B cell (primary cell): Measurements from ENCODE around the gene CCDC68. TPM values are rescaled to one million over a fixed set of nuclear protein-coding genes. Genes with fewer than 3 reads are reported as not detected.

ENCODE experiments used
- ATAC-seq: fragments of 200-7000 bp; cut with Tn5 transposase; one replicate; pipeline ENCODE4 v1.10.0; 2021; ENCODE audit warnings: low read depth, mild to moderate bottlenecking, moderate number of reproducible peaks, moderate library complexity
- CTCF ChIA-PET: fragments of 350-600 bp; sonication (Branson Sonifier 250); formaldehyde crosslinking; loops from one replicate; lab custom pipeline; 2021; ENCODE audit warnings: antibody characterized with exemption, inconsistent platforms; lab: Charles Lee
- POLR2A ChIA-PET: fragments of 350-600 bp; sonication (Branson Sonifier 250); formaldehyde crosslinking; loops from one replicate; lab custom pipeline; 2021; ENCODE audit warnings: antibody characterized with exemption; lab: Charles Lee
- DNase-seq: peaks from one replicate; pipeline ENCODE4 v3.0.0; 2013
- H2AFZ ChIP-seq: 2 replicates; pipeline ENCODE4 v1.6.1; 2012; ENCODE audit warnings: mild to moderate bottlenecking, low read depth, low read length; ENCODE audit not compliant: insufficient read depth, poor library complexity, severe bottlenecking
- H3K27ac ChIP-seq, 2 donors: 1 replicate in 1 of 2; 2 replicates in 1 of 2; pipeline ENCODE4 v1.5.1; 2012 to 2013; ENCODE audit warnings: low read length in 2 of 2, mild to moderate bottlenecking in 2 of 2, moderate library complexity in 1 of 2
- H3K27me3 ChIP-seq, 4 experiments: fragments of 200-600 bp in 1 of 4; sonication (generic) in 1 of 4; replicated peaks in 1 of 4; 1 replicate in 2 of 4; 2 replicates in 2 of 4; pipeline versions ENCODE4 v1.6.1 to v1.7.0; 2013 to 2016; ENCODE audit warnings: low read length in 3 of 4, mild to moderate bottlenecking in 2 of 4, mixed read lengths in 1 of 4, moderate library complexity in 1 of 4; ENCODE audit not compliant: insufficient read depth in 4 of 4, control insufficient read depth in 3 of 4; ENCODE audit errors: control extremely low read depth in 1 of 4
- H3K36me3 ChIP-seq, 2 experiments: replicated peaks in 1 of 2; 1 replicate in 1 of 2; 2 replicates in 1 of 2; pipeline versions ENCODE4 v1.6.1 to v1.7.1; 2013; ENCODE audit warnings: low read length in 1 of 2; ENCODE audit not compliant: insufficient read depth in 2 of 2, control insufficient read depth in 1 of 2; ENCODE audit errors: control extremely low read depth in 1 of 2, extremely low read depth in 1 of 2
- H3K4me1 ChIP-seq, 2 donors: fragments of 200-600 bp in 1 of 2; sonication (generic) in 1 of 2; 1 replicate in 1 of 2; 2 replicates in 1 of 2; pipeline versions ENCODE4 v1.5.1 to v1.6.1; 2013 to 2017; ENCODE audit warnings: low read length in 2 of 2; ENCODE audit not compliant: control insufficient read depth in 2 of 2, insufficient read depth in 2 of 2
- H3K4me2 ChIP-seq: replicated peaks from 2 replicates; pipeline ENCODE3; 2012; ENCODE audit warnings: mild to moderate bottlenecking, low read depth, low read length; ENCODE audit not compliant: poor library complexity, severe bottlenecking
- H3K4me3 ChIP-seq, 5 experiments: fragments of 200-600 bp in 1 of 5; sonication (generic) in 1 of 5; 1 replicate in 3 of 5; 2 replicates in 2 of 5; pipeline versions ENCODE4 v1.5.1 to v1.7.0; 2011 to 2016; ENCODE audit warnings: low read length in 4 of 5, mild to moderate bottlenecking in 4 of 5, low read depth in 2 of 5, control low read depth in 1 of 5, moderate library complexity in 1 of 5; ENCODE audit not compliant: insufficient read depth in 1 of 5; ENCODE audit errors: control extremely low read depth in 1 of 5, extremely low read depth in 1 of 5
- H3K79me2 ChIP-seq: fragments of 200-600 bp; sonication (generic); one replicate; pipeline ENCODE4 v1.6.0; 2016; ENCODE audit warnings: low read length; ENCODE audit not compliant: control insufficient read depth, insufficient read depth
- H3K9ac ChIP-seq: fragments of 200-600 bp; sonication (generic); 2 replicates; pipeline ENCODE4 v1.6.1; 2017; ENCODE audit warnings: mild to moderate bottlenecking, low read length, moderate library complexity
- H3K9me3 ChIP-seq, 3 donors: one replicate each; pipeline versions ENCODE4 v1.6.1 to v1.7.1; 2013; ENCODE audit warnings: low read length in 2 of 3; ENCODE audit not compliant: control insufficient read depth in 2 of 3, insufficient read depth in 1 of 3; ENCODE audit errors: control extremely low read depth in 1 of 3
- H4K20me1 ChIP-seq: 2 replicates; pipeline ENCODE4 v1.6.0; 2012; ENCODE audit warnings: mild to moderate bottlenecking, low read length; ENCODE audit not compliant: insufficient read depth, control insufficient read depth, poor library complexity, severe bottlenecking
- H3K27ac Mint-ChIP-seq: one replicate; pipeline ENCODE4 v1.8.0; 2021; ENCODE audit warnings: mixed read lengths
- H3K27me3 Mint-ChIP-seq: one replicate; pipeline ENCODE4 v1.8.0; 2021; ENCODE audit warnings: mixed read lengths
- H3K4me1 Mint-ChIP-seq: one replicate; pipeline ENCODE4 v1.8.0; 2021; ENCODE audit warnings: mixed read lengths
- H3K4me3 Mint-ChIP-seq: one replicate; pipeline ENCODE4 v1.8.0; 2021; ENCODE audit warnings: mixed read lengths
- H3K9me3 Mint-ChIP-seq: one replicate; pipeline ENCODE4 v1.8.0; 2022; ENCODE audit warnings: mixed read lengths; ENCODE audit not compliant: insufficient read depth
- EZH2 ChIP-seq: IDR thresholded peaks from 2 replicates; pipeline ENCODE4 v1.6.1; 2012; ENCODE audit warnings: borderline replicate concordance, low read depth, mild to moderate bottlenecking, moderate library complexity, low read length; ENCODE audit not compliant: insufficient read depth, poor library complexity, severe bottlenecking
- WGBS: methylation state at CpG from one replicate; pipeline ENCODE4 v1.1.5; 2013; ENCODE audit warnings: missing lambda C conversion rate; ENCODE audit not compliant: insufficient coverage; 5-methylcytosine and 5-hydroxymethylcytosine counted together
- intact Hi-C: fragments of 100-400 bp; cut with micrococcal nuclease; formaldehyde crosslinking; loops from one replicate; pipeline ENCODE4 v1.10.0; 2022
- polyA plus RNA-seq: library from polyadenylated mRNA; depleted of rRNA; stranded (reverse); fragments of >200 nt; gene quantifications from 2 replicates; pipeline ENCODE4 v1.2.3, GENCODE V29; 2012
- total RNA-seq, 2 donors: library from RNA; stranded (reverse); fragments of 120-200 nt in 1 of 2; gene quantifications; 1 replicate in 1 of 2; 2 replicates in 1 of 2; pipeline versions ENCODE4 v1.2.3 to v1.2.4, GENCODE V29; 2013 to 2022
- TF ChIP-seq, protein P1 (sequence below): fragments of 200-600 bp; IDR thresholded peaks from one replicate; pipeline ENCODE4 v1.8.0; 2022; ENCODE audit warnings: antibody characterized with exemption, mild to moderate bottlenecking

The CCDC68 gene
- total and polyA plus RNA-seq, 2 donors (not counting 1 experiment from before 2014, with no cell fraction given), result 0.01 to 0.32 TPM

DNA sequence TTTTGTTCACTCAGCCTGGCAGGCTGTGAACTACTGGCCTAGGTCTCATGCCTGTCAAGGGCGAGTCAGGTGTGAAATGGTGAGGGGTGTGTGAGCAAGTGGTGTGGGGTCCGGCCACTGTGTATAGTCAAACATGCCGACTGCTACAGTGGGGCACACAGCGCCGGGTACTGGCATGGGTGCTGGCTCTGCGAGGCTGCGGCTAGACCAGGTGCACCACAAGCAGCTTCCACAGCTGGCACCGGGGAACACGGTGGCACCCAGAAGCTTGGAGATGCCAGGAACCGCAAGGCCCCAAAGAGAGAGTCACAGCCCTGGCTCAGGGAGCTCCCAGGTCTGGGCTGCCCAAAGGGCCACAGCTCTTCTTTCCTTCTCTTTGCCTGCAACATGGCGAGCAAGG, 49.7 kb downstream of the CCDC68 start:
- no peak overlapping the region for H3K4me2 ChIP-seq
- no peak for DNase-seq
- no peaks in the 10 kb centered on the region for H3K36me3 ChIP-seq
- intact Hi-C loops, result no loop called here
- H3K4me3 Mint-ChIP-seq, result no peak overlapping the region
- no peaks in the 10 kb centered on the region for H3K4me1 ChIP-seq
- H3K79me2 ChIP-seq, result no peaks in the 10 kb centered on the region
- no peak overlapping the region for H3K9ac ChIP-seq
- POLR2A ChIA-PET, result no interaction called here
- TF ChIP-seq, protein P1, sequence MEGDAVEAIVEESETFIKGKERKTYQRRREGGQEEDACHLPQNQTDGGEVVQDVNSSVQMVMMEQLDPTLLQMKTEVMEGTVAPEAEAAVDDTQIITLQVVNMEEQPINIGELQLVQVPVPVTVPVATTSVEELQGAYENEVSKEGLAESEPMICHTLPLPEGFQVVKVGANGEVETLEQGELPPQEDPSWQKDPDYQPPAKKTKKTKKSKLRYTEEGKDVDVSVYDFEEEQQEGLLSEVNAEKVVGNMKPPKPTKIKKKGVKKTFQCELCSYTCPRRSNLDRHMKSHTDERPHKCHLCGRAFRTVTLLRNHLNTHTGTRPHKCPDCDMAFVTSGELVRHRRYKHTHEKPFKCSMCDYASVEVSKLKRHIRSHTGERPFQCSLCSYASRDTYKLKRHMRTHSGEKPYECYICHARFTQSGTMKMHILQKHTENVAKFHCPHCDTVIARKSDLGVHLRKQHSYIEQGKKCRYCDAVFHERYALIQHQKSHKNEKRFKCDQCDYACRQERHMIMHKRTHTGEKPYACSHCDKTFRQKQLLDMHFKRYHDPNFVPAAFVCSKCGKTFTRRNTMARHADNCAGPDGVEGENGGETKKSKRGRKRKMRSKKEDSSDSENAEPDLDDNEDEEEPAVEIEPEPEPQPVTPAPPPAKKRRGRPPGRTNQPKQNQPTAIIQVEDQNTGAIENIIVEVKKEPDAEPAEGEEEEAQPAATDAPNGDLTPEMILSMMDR, result no peak
- no peak for TF ChIP-seq EZH2
- H3K27me3 Mint-ChIP-seq, result peaks cover 9% of the 10 kb centered on the region
- H3K4me3 ChIP-seq, result no peak overlapping the region
- H3K27ac Mint-ChIP-seq, result no peak overlapping the region
- CTCF ChIA-PET, result no interaction called here
- peaks cover 0 to 18% (median 0%) of the 10 kb centered on the region in 3 donors for H3K9me3 ChIP-seq
- no peaks in the 10 kb centered on the region for H3K4me1 Mint-ChIP-seq
- no peak overlapping the region for H2AFZ ChIP-seq
- no peak for ATAC-seq
- WGBS, result 88% methylated on average over 11 of the region's 11 CpGs
- no peaks in the 10 kb centered on the region for H4K20me1 ChIP-seq
- no peaks in the 10 kb centered on the region for H3K9me3 Mint-ChIP-seq
- peaks cover 0 to 2% (median 0%) of the 10 kb centered on the region in 4 experiments for H3K27me3 ChIP-seq
- no peak overlapping the region for H3K27ac ChIP-seq

DNA sequence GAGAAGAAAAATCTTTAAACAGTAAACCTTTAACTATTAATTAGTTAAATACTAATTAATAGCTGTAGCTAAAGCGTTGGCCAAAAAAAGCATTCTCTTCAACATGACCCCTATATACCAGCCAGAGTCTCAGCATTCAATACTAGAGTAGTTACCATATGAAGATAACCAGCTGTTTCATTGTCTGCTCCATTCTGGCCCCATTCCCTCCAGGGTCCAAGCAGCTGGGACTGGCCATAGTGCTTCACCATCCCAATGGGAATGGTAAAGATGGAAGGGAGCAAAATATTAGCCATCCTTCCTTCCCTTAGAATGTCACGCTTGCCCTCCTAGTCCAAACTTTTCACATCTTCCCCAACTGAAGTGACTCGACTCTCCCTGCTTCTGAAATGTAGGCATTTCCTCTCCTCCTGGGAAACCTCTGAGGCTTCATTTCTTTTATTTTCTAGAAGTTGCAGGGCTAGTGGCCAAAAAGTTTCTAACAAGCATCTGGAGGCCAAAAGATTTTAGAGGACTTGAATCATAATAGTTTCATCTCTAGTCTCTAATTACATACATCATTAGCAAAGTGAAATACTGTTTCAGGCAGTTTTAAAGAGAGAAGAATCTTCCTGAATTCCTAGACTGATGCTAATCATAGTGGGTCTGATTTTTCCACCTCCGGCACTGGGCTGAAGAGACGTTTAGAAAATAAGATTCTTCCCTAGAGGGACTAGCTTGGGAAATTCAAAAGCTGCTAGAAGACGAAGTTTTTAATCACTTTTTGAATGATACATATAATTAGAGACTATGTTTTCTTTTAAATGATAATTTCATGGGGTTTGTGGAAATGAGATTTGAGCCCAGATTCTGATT, 52.7 kb downstream of the CCDC68 start:
- ChIA-PET POLR2A (no interaction called here), CTCF (no interaction called here)
- Mint-ChIP-seq H3K9me3 (no peaks in the 10 kb centered on the region), H3K4me3 (no peak overlapping the region), H3K27me3 (peaks cover 9% of the 10 kb centered on the region), H3K27ac (no peak overlapping the region), H3K4me1 (no peaks in the 10 kb centered on the region)
- no peak for ATAC-seq
- Histone ChIP-seq H3K79me2 (no peaks in the 10 kb centered on the region), H2AFZ (no peak overlapping the region), H3K9ac (no peak overlapping the region), H3K27ac (no peak overlapping the region), H3K4me2 (no peak overlapping the region), H4K20me1 (no peaks in the 10 kb centered on the region), H3K9me3 (peaks cover 0 to 18% (median 0%) of the 10 kb centered on the region in 3 donors), H3K36me3 (no peaks in the 10 kb centered on the region), H3K4me1 (no peaks in the 10 kb centered on the region), H3K4me3 (no peak overlapping the region), H3K27me3 (peaks cover 0 to 2% (median 0%) of the 10 kb centered on the region in 4 experiments)
- no CpG with 5 or more reads among the region's 6 CpGs for WGBS
- intact Hi-C loops, result no loop called here
- DNase-seq, result no peak
- no peak for TF ChIP-seq EZH2
